Measurements from ENCODE around the gene TMEM266. TPM values are rescaled to one million over a fixed set of nuclear protein-coding genes. Genes with fewer than 3 reads are reported as not detected.

The TMEM266 gene
- total and polyA plus RNA-seq, 2 of the 4 experiments (the other 2 are of a cell fraction) = not detected

- no peak overlapping the region for H2BK15ac ChIP-seq (ENCODE audit: low read depth, low read length)
- no peak overlapping the region for H3K14ac ChIP-seq (replicated peaks; ENCODE audit: low read depth, low read length)
- H4K20me1 ChIP-seq (ENCODE audit: insufficient read depth, low read length) = no peaks in the 10 kb centered on the region
- ChIA-PET CTCF (interaction anchor here (0.6 to 3.5 kb wide), 2 partner anchors 12 to 79 kb away, joined by 3 to 29 read pairs; no protein-coding TSS in a partner anchor), POLR2A (ENCODE audit: unreplicated experiment) (no interaction called here)
- no peaks in the 10 kb centered on the region for H3K36me3 ChIP-seq (ENCODE audit: control insufficient read depth, insufficient read depth, low read length)
- dilution Hi-C loops (cut with HindIII; ENCODE audit: low sequenced_read_pairs, unreplicated experiment) (no loop called here), in situ Hi-C loops (cut with MboI; ENCODE audit: low sequenced_read_pairs) (no loop called here), intact Hi-C loops (cut with micrococcal nuclease) (no loop called here)
- no peaks in the 10 kb centered on the region for H3K9me1 ChIP-seq (ENCODE audit: insufficient read depth, low read length)
- peak overlapping the region; percentile 85 for H3K4me2 ChIP-seq (ENCODE audit: low read depth, low read length)
- H3K9ac ChIP-seq (ENCODE audit: low read depth, low read length) = no peak overlapping the region
- H3K27ac ChIP-seq (ENCODE audit: insufficient read depth, low read length) = no peak overlapping the region
- 54% methylated on average over 2 of the region's 20 CpGs; no CpG with 5 or more reads in 1 of the 2 experiments for WGBS, 2 experiments (ENCODE audit: extremely low coverage in 2 of 2, insufficient read length in 1 of 2)
- DNase-seq = no peak
- H2BK5ac ChIP-seq (ENCODE audit: low read depth, low read length, poor library complexity, severe bottlenecking) = no peak overlapping the region
- H3K4me1 ChIP-seq (ENCODE audit: control insufficient read depth, insufficient read depth, low read length) = peaks cover 1% of the 10 kb centered on the region; the same call in 1 of the 2 replicates
- H3K4ac ChIP-seq (ENCODE audit: low read depth, low read length) = no peak overlapping the region
- no peak overlapping the region for H3K56ac ChIP-seq (ENCODE audit: extremely low read depth, insufficient read depth, low read length)
- TF ChIP-seq CHD1 (IDR thresholded peaks at IDR 0.05; ENCODE audit: low read depth, low read length) (no peak), SMC3 (IDR thresholded peaks at IDR 0.05; ENCODE audit: low read depth, low read length) (no peak), USF2 (IDR thresholded peaks at IDR 0.05; ENCODE audit: low read depth, low read length) (no peak), RCOR1 (IDR thresholded peaks at IDR 0.05; ENCODE audit: insufficient replicate concordance, low read length) (no peak), RFX5 (IDR thresholded peaks at IDR 0.05; ENCODE audit: low read depth, low read length) (no peak), CTCF (conservative IDR thresholded peaks at IDR 0.05; ENCODE audit: low read depth, low read length) (no peak), MXI1 (IDR thresholded peaks at IDR 0.05; ENCODE audit: borderline replicate concordance, low read depth, low read length) (no peak), CEBPB (IDR thresholded peaks at IDR 0.05; ENCODE audit: low read depth, low read length) (no peak), MAZ (IDR thresholded peaks at IDR 0.05; ENCODE audit: borderline replicate concordance, low read depth, low read length) (no peak), RAD21 (IDR thresholded peaks at IDR 0.05; ENCODE audit: low read length) (no peak), FOS (IDR thresholded peaks at IDR 0.05; ENCODE audit: low read depth, low read length) (no peak), MAFK (IDR thresholded peaks at IDR 0.05; ENCODE audit: low read depth, low read length) (no peak), NFE2L2 (IDR thresholded peaks at IDR 0.05; ENCODE audit: low read depth, low read length) (no peak), POLR2A (IDR thresholded peaks at IDR 0.05; ENCODE audit: low read depth, low read length) (no peak), BHLHE40 (IDR thresholded peaks at IDR 0.05; ENCODE audit: low read depth, low read length) (no peak)
- no peaks in the 10 kb centered on the region for H3K79me1 ChIP-seq (ENCODE audit: low read depth in 1 of 2, low read length in 2 of 2)
- no peak overlapping the region for H2BK20ac ChIP-seq (ENCODE audit: low read depth, low read length)
- no peak overlapping the region for H3K23ac ChIP-seq (ENCODE audit: low read depth, low read length)
- no peak overlapping the region for H4K8ac ChIP-seq (ENCODE audit: low read depth in 2 of 2, low read length in 2 of 2)
- H3K27me3 ChIP-seq (ENCODE audit: control insufficient read depth, insufficient read depth, low read length) = peaks cover 66% of the 10 kb centered on the region
- no peaks in the 10 kb centered on the region for H3K9me3 ChIP-seq (ENCODE audit: control insufficient read depth, insufficient read depth, low read length)
- no peak; the same call in 1 of the 2 replicates for ATAC-seq (ENCODE audit: low read depth)
- BruUV-seq (replicated peaks) = no TSS peak
- H3K4me3 ChIP-seq (ENCODE audit: insufficient read depth, low read depth, low read length) = peak overlapping the region; percentile 55
- H2BK120ac ChIP-seq (ENCODE audit: low read depth, low read length) = no peak overlapping the region
- peak overlapping the region; percentile 85 for H2AFZ ChIP-seq (replicated peaks; ENCODE audit: low read length, poor library complexity)
- H4K91ac ChIP-seq (ENCODE audit: insufficient read depth, low read depth, low read length) = no peak overlapping the region
- H3K18ac ChIP-seq (ENCODE audit: low read depth, low read length) = no peak overlapping the region
- H2AK9ac ChIP-seq (replicated peaks; ENCODE audit: low read depth, low read length, poor library complexity) = no peak overlapping the region
- no peak overlapping the region for H2AK5ac ChIP-seq (ENCODE audit: low read depth, low read length)
- H4K5ac ChIP-seq (ENCODE audit: low read depth, low read length) = no peak overlapping the region
These were observed 569 bp downstream of the TMEM266 start for GRCh38 chr15:76060118-76060989.
